Subcutaneous abdominal adipose tissue (tissue), 5 donors: ENCODE data around the gene TNFSF11.

ENCODE experiments used
- H3K27ac ChIP-seq: one replicate; pipeline ENCODE4 v1.7.0; 2013; ENCODE audit warnings: low read depth, mild to moderate bottlenecking, inconsistent platforms, low read length, moderate library complexity
- H3K27me3 ChIP-seq, 5 donors: one replicate each; pipeline ENCODE4 v1.7.0; 2013; ENCODE audit warnings: low read length in 5 of 5, inconsistent platforms in 1 of 5; ENCODE audit not compliant: control insufficient read depth in 5 of 5, insufficient read depth in 4 of 5
- H3K36me3 ChIP-seq, 5 donors: one replicate each; pipeline ENCODE4 v1.7.0; 2013; ENCODE audit warnings: low read length in 5 of 5; ENCODE audit not compliant: control insufficient read depth in 5 of 5, insufficient read depth in 5 of 5
- H3K4me1 ChIP-seq, 5 donors: one replicate each; pipeline ENCODE4 v1.7.0; 2013; ENCODE audit warnings: low read length in 5 of 5, mild to moderate bottlenecking in 3 of 5, moderate library complexity in 1 of 5; ENCODE audit not compliant: control insufficient read depth in 5 of 5, insufficient read depth in 5 of 5
- H3K4me3 ChIP-seq, 5 donors: one replicate each; pipeline ENCODE4 v1.7.0; 2013; ENCODE audit warnings: low read length in 5 of 5, low read depth in 1 of 5
- H3K9ac ChIP-seq, 5 donors: one replicate each; pipeline ENCODE4 v1.7.0; 2013; ENCODE audit warnings: low read length in 5 of 5, mild to moderate bottlenecking in 4 of 5, moderate library complexity in 3 of 5
- H3K9me3 ChIP-seq, 5 donors: one replicate each; pipeline ENCODE4 v1.7.0; 2013; ENCODE audit warnings: low read length in 5 of 5; ENCODE audit not compliant: control insufficient read depth in 5 of 5
- donor health status: healthy.
- donor health status: healthy.
- donor health status: healthy.
- donor health status: healthy.
- donor health status: healthy.

TNFSF11 gene, protein sequence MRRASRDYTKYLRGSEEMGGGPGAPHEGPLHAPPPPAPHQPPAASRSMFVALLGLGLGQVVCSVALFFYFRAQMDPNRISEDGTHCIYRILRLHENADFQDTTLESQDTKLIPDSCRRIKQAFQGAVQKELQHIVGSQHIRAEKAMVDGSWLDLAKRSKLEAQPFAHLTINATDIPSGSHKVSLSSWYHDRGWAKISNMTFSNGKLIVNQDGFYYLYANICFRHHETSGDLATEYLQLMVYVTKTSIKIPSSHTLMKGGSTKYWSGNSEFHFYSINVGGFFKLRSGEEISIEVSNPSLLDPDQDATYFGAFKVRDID

DNA sequence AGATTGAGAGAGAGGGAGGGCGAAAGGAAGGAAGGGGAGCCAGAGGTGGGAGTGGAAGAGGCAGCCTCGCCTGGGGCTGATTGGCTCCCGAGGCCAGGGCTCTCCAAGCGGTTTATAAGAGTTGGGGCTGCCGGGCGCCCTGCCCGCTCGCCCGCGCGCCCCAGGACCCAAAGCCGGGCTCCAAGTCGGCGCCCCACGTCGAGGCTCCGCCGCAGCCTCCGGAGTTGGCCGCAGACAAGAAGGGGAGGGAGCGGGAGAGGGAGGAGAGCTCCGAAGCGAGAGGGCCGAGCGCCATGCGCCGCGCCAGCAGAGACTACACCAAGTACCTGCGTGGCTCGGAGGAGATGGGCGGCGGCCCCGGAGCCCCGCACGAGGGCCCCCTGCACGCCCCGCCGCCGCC, at the start of gene TNFSF11:
Gene TNFSF11, plus strand, starts transcription at position 142 of the 400 bp plus-strand sequence. Its CDS starts 152 bp downstream, at position 294.
- no peak within 1 kb of the TSS for H3K27ac ChIP-seq
- H3K9me3 ChIP-seq, result peaks cover 0 to 4% (median 2%) of the 10 kb centered on the region in 5 donors
- H3K9ac ChIP-seq, result no peak within 1 kb of the TSS
- no peaks in the 10 kb centered on the region for H3K36me3 ChIP-seq
- H3K4me1 ChIP-seq, result peaks cover 0 to 14% (median 8%) of the 10 kb centered on the region in 5 donors
- H3K4me3 ChIP-seq, result peak within 1 kb of the TSS in 4 of 5 donors; percentile 22 to 43 (median 36)
- H3K27me3 ChIP-seq, result peaks cover 7 to 24% (median 18%) of the 10 kb centered on the region in 5 donors

GRCh38 chr13:42524487-42525034, 49.4 kb upstream of the TNFSF11 start:
- Histone ChIP-seq H3K27me3 (no peaks in the 10 kb centered on the region), H3K36me3 (no peaks in the 10 kb centered on the region), H3K4me1 (no peaks in the 10 kb centered on the region), H3K4me3 (no peak overlapping the region), H3K9ac (no peak overlapping the region), H3K27ac (no peak overlapping the region), H3K9me3 (no peaks in the 10 kb centered on the region)

GRCh38 chr13:42525035-42525504, 48.9 kb upstream of the TNFSF11 start:
- Histone ChIP-seq H3K36me3 (no peaks in the 10 kb centered on the region), H3K9me3 (no peaks in the 10 kb centered on the region), H3K27ac (no peak overlapping the region), H3K9ac (no peak overlapping the region), H3K4me1 (no peaks in the 10 kb centered on the region), H3K27me3 (no peaks in the 10 kb centered on the region), H3K4me3 (no peak overlapping the region)

DNA sequence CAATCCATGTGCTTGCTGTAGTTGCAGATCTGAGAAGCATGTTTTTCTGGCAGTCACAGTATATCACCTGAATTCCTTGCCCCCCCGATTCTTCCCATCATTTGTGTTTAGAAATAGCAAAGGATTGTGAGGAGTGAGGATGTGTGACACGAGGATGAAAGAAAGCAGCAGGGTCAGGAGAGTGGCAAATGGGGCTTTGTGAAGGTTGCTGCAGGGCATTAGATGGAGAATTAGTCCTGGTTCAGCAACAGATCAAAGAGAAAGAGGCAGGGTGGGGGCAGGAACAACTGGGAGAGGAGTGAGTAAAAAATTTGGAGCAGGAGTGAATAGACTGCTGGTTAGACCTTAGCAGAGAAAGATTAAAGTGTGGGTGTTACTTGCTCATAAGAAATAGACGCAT, 47.7 kb upstream of the TNFSF11 start:
- H3K4me3 ChIP-seq, result no peak overlapping the region
- H3K4me1 ChIP-seq, result no peaks in the 10 kb centered on the region
- no peak overlapping the region for H3K27ac ChIP-seq
- no peak overlapping the region for H3K9ac ChIP-seq
- H3K27me3 ChIP-seq, result no peaks in the 10 kb centered on the region
- no peaks in the 10 kb centered on the region for H3K9me3 ChIP-seq
- no peaks in the 10 kb centered on the region for H3K36me3 ChIP-seq

DNA sequence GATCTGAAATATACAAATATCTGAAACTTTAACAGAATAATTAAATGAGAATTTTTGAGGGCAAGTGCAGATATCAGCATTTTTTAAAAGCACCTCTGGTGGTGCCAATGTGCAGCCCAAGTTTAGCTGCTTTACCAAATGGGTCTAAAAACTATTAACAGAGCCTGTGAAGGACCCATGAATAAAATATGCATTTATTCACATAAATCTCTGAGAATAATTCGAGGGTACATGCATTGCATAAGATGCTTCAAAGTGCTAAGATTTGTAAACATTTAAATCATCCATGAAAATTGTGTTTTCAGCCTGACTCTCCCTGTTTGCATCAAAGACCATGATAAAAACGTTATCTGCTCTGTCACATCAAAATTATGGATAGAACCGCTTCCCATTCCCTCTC, 47.1 kb upstream of the TNFSF11 start:
- no peak overlapping the region for H3K9ac ChIP-seq
- H3K9me3 ChIP-seq, result no peaks in the 10 kb centered on the region

GRCh38 chr13:42532561-42533335, 41.2 kb upstream of the TNFSF11 start:
- H3K9ac ChIP-seq, result no peak overlapping the region
- no peaks in the 10 kb centered on the region for H3K27me3 ChIP-seq
- H3K9me3 ChIP-seq, result no peaks in the 10 kb centered on the region
- H3K36me3 ChIP-seq, result no peaks in the 10 kb centered on the region
- no peak overlapping the region for H3K27ac ChIP-seq
- no peak overlapping the region for H3K4me3 ChIP-seq
- peaks cover 0 to 9% (median 3%) of the 10 kb centered on the region in 5 donors for H3K4me1 ChIP-seq

More for the DNA sequence above, 47.1 kb upstream of the TNFSF11 start:
- Histone ChIP-seq H3K4me3 (no peak overlapping the region), H3K4me1 (no peaks in the 10 kb centered on the region), H3K27ac (no peak overlapping the region), H3K36me3 (no peaks in the 10 kb centered on the region), H3K27me3 (no peaks in the 10 kb centered on the region)

- Histone ChIP-seq H3K4me1 (peaks cover 0 to 9% (median 3%) of the 10 kb centered on the region in 5 donors), H3K27me3 (no peaks in the 10 kb centered on the region), H3K9ac (no peak overlapping the region), H3K4me3 (no peak overlapping the region), H3K9me3 (no peaks in the 10 kb centered on the region), H3K27ac (no peak overlapping the region), H3K36me3 (no peaks in the 10 kb centered on the region)
Measured at GRCh38 chr13:42533336-42533591, 40.7 kb upstream of the TNFSF11 start.

- Histone ChIP-seq H3K4me3 (no peak overlapping the region), H3K36me3 (no peaks in the 10 kb centered on the region), H3K9me3 (no peaks in the 10 kb centered on the region), H3K27ac (no peak overlapping the region), H3K27me3 (no peaks in the 10 kb centered on the region), H3K9ac (no peak overlapping the region), H3K4me1 (peaks cover 0 to 9% (median 3%) of the 10 kb centered on the region in 5 donors)
Measured at GRCh38 chr13:42534785-42535184, 39.2 kb upstream of the TNFSF11 start.

DNA sequence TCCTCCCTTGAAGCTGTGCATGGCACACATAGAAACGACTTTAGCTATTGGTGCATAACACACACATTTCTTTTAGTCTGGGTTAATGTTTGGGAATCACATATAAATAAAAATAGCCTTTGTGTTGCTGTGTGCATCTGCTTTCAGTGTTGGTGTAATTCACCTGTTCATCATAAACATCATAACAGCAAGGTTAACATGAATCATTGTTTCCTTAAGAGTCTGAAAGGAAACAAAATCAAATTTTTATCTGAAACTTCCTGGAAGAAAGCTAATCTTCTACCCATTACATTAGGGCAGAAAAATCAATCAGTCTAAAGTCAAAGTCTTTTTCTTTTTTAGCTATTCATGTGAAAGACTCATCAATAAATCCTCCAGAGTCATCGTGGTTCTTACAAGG, 35.0 kb upstream of the TNFSF11 start:
- Histone ChIP-seq H3K9ac (no peak overlapping the region), H3K27me3 (no peaks in the 10 kb centered on the region), H3K9me3 (no peaks in the 10 kb centered on the region), H3K4me3 (no peak overlapping the region), H3K36me3 (no peaks in the 10 kb centered on the region), H3K4me1 (no peaks in the 10 kb centered on the region), H3K27ac (no peak overlapping the region)

DNA sequence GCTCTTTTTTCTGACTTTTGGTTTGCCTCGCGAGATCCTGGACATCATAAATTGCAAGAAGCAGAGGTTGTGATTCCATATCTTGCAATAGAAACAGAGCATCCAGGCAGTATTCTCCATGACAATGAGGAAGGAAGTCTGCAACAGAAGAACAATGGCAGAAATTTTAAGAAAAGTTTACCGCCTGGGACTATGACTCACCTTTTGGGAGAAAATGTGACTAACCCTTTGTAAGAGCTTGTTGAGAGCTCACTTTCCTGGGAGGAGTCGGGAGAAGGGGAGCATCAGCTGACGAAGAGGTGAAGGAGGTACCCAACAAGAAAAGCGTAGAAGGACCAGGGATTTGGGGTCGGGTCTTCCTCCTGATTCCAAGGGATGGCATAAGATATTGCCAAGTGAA, 34.3 kb upstream of the TNFSF11 start:
- H3K4me1 ChIP-seq, result no peaks in the 10 kb centered on the region
- no peak overlapping the region for H3K4me3 ChIP-seq
- no peaks in the 10 kb centered on the region for H3K9me3 ChIP-seq
- no peaks in the 10 kb centered on the region for H3K36me3 ChIP-seq
- no peaks in the 10 kb centered on the region for H3K27me3 ChIP-seq
- H3K9ac ChIP-seq, result no peak overlapping the region
- no peak overlapping the region for H3K27ac ChIP-seq
